ENCODE measurements around the gene CCDC57.

Gene CCDC57

DNA sequence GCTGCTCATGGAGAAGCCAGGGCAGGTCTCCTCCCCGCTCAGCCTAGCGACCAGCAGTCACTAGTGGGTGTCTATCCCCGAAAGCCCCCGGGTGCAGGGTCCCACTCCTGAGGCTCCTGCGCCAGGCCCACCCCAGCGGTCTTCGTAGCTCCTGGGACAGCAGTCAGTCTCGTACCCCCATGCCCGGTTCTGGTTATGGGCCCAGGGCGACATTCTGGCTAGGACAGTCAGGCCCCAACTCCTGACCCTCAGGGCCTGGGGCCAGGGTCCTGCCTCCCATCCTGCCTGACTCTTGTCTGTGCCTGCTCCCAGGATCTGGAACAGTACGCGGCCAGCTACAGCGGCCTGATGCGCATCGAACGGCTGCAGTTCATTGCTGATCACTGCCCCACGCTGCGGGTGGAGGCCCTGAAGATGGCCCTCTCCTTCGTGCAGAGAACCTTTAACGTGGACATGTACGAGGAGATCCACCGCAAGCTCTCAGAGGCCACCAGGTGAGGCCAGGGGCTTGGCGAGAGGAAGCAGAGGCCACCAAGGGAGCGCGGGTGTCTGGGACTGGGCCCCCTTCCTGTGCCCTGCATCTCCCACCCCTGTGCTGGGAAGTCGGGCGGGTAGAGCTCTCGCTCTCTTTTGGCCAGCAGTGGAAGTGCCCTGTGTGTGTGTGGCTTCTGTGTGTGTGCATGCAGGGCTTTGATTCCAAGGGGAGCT, 158.9 kb downstream of the CCDC57 start:
- TF ChIP-seq, protein P1, sequence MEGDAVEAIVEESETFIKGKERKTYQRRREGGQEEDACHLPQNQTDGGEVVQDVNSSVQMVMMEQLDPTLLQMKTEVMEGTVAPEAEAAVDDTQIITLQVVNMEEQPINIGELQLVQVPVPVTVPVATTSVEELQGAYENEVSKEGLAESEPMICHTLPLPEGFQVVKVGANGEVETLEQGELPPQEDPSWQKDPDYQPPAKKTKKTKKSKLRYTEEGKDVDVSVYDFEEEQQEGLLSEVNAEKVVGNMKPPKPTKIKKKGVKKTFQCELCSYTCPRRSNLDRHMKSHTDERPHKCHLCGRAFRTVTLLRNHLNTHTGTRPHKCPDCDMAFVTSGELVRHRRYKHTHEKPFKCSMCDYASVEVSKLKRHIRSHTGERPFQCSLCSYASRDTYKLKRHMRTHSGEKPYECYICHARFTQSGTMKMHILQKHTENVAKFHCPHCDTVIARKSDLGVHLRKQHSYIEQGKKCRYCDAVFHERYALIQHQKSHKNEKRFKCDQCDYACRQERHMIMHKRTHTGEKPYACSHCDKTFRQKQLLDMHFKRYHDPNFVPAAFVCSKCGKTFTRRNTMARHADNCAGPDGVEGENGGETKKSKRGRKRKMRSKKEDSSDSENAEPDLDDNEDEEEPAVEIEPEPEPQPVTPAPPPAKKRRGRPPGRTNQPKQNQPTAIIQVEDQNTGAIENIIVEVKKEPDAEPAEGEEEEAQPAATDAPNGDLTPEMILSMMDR (IDR thresholded peaks at IDR 0.05; ENCODE audit: insufficient read depth, low read depth, low read length, missing control alignments): no peak
- H3K4me3 ChIP-seq (ENCODE audit: low read depth, low read length): no peak overlapping the region
- no peak for DNase-seq (ENCODE audit: low read depth)

DNA sequence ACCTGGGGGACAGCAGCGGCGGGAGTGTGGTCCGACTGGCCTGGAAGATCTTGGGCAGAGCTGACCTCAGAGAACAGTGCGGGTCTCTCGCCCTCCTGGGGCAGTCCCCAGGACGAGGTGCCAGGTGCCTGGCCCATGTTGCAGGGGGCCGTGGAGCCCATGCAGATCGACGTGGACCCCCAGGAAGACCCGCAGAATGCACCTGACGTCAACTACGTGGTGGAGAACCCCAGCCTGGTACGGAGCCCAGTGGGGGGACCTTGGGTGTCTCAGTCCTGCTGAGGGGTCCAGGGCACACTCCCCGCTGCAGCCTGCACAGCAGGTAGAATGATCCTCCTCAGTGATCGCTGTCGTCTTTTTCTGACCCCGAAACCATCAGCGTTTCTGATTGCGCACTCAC, 159.5 kb downstream of the CCDC57 start:
- H3K4me3 ChIP-seq (ENCODE audit: low read depth, low read length): peak overlapping the region; percentile 80
- TF ChIP-seq, protein P1 (IDR thresholded peaks at IDR 0.05; ENCODE audit: insufficient read depth, low read depth, low read length, missing control alignments): no peak

DNA sequence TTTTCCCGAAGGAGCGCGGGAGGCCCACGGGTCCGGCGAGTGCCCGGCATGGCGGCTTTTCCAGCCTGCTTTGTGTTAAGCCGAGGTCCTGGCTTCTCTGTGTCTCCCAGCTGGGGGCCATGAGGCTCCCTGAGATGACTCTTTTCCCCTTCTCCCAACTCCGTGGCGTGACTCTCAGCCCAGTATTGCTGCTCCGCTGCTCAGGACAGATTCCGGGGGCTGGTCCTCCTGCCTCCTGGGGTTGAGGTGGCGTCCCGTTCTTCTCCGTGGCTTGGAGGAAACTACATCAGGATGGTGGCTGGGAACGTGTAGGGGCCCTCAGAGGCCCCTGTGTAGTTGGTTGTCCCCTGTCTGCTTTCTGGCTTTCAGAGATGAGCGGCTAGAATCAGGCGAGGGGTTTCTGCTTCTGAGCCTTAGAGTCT, 160.0 kb downstream of the CCDC57 start:
- TF ChIP-seq, protein P1 (IDR thresholded peaks at IDR 0.05; ENCODE audit: insufficient read depth, low read depth, low read length, missing control alignments): no peak
- peak overlapping the region; percentile 80 for H3K4me3 ChIP-seq (ENCODE audit: low read depth, low read length)
- no peak for DNase-seq (ENCODE audit: low read depth)

More for the DNA sequence above, 159.5 kb downstream of the CCDC57 start:
- DNase-seq (ENCODE audit: low read depth): no peak

DNA sequence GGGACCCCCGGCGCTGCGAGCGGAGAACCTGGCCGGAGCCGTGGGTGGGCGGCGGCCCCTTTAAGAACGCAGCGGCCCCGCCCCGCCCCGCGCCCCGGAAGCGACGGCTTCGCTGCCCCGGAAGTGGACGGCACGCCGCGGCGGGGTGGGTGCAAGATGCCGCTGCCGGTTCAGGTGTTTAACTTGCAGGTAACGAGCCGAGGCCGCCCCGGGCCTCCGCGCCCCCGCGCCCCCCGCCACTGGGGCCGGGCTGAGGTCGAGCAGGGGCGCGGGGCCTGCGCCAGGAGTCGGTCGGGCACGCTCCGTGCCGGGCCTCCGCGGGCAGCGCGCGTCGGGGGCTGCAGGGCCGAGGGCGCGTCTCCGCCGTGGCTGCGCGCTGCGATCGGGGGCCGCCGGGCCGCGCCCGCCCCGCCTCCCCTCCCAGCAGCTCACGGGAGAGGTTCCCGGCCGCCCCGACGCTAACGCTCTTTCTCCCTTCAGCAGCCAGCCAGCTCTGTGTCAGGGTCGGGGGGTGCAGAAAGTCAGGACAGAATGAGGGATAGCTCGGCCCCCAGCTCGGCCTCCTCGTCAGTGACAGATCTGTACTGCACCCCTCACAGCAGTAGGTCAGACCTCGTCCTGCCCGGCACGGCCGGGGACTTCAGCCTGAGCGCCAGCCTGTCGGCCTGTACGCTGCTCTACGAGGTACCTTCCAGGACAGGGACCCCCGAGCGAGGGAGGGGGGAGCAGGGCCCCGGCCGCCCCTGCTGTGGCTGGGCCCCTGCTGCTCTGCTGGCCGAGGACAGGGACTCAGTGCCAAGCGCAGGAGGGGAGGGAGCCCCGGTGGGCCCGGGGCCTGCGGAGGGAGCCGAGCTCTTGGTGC, 160.6 kb downstream of the CCDC57 start, which contains the start of the genes GPS1 and RFNG:
TSS of gene GPS1 (plus strand) at position 123 of the 862 bp plus-strand sequence. CDS start at position 157, 34 bp downstream.
TSS of gene RFNG (minus strand) at position 36 of the 862 bp plus-strand sequence. CDS start 45 bp downstream, outside the sequence.
- peak within 1 kb of the TSS; percentile 80 for H3K4me3 ChIP-seq (ENCODE audit: low read depth, low read length)
- TF ChIP-seq, protein P1 (IDR thresholded peaks at IDR 0.05; ENCODE audit: insufficient read depth, low read depth, low read length, missing control alignments): no peak
- DNase-seq (ENCODE audit: low read depth): peak; percentile 82

Data from GM12865 (cell line).